WTC11 (cell line): Measurements from ENCODE around the gene UBE2J1. TPM values are rescaled to one million over a fixed set of nuclear protein-coding genes. Genes with fewer than 3 reads are reported as not detected.

Experiments
- ATAC-seq: fragments of 200-7000 bp; cut with Tn5 transposase; 2 replicates; pipeline ENCODE4 v1.10.0; 2021; ENCODE audit warnings: mild to moderate bottlenecking, moderate library complexity
- CTCF ChIA-PET: fragments of 300-600 bp; sonication (Branson Sonifier 250); formaldehyde crosslinking; loops from one replicate; lab custom pipeline; 2021; ENCODE audit warnings: antibody characterized with exemption; lab: Charles Lee
- POLR2A ChIA-PET: fragments of 350-600 bp; sonication (Branson Sonifier 250); formaldehyde crosslinking; loops from one replicate; lab custom pipeline; 2021; ENCODE audit warnings: antibody characterized with exemption; lab: Charles Lee
- DNase-seq: peaks from one replicate; pipeline ENCODE4 v3.0.0; 2021; ENCODE audit warnings: low spot score
- H3K27ac Mint-ChIP-seq: 2 replicates; pipeline ENCODE4 v1.8.0; 2021; ENCODE audit warnings: mixed read lengths
- H3K27me3 Mint-ChIP-seq: 2 replicates; pipeline ENCODE4 v1.8.0; 2021; ENCODE audit warnings: low read depth, mild to moderate bottlenecking, moderate library complexity, mixed read lengths
- H3K36me3 Mint-ChIP-seq: 2 replicates; pipeline ENCODE4 v1.8.0; 2021; ENCODE audit warnings: mixed read lengths
- H3K4me1 Mint-ChIP-seq: 2 replicates; pipeline ENCODE4 v1.8.0; 2022; ENCODE audit warnings: mixed read lengths
- H3K4me3 Mint-ChIP-seq: 2 replicates; pipeline ENCODE4 v1.8.0; 2021; ENCODE audit warnings: mild to moderate bottlenecking, moderate library complexity, mixed read lengths
- H3K9me3 Mint-ChIP-seq: 2 replicates; pipeline ENCODE4 v1.8.0; 2021; ENCODE audit warnings: mixed read lengths
- ATF1 ChIP-seq: sonication (generic); formaldehyde crosslinking; IDR thresholded peaks from 2 replicates; pipeline ENCODE4 v1.8.1; 2023; ENCODE audit warnings: mild to moderate bottlenecking, moderate library complexity, missing genetic modification reagents
- ATF3 ChIP-seq: sonication (generic); formaldehyde crosslinking; conservative IDR thresholded peaks from 2 replicates; pipeline ENCODE4 v1.8.1; 2022; ENCODE audit warnings: mild to moderate bottlenecking, missing genetic modification reagents
- CTCF ChIP-seq: fragments of 200-600 bp; IDR thresholded peaks from 2 replicates; pipeline ENCODE4 v1.8.0; 2022; ENCODE audit warnings: antibody characterized with exemption
- ETV6 ChIP-seq: sonication (generic); formaldehyde crosslinking; IDR thresholded peaks from 2 replicates; pipeline ENCODE4 v1.8.1; 2022; ENCODE audit warnings: mild to moderate bottlenecking, missing genetic modification reagents
- FOXP1 ChIP-seq: sonication (generic); formaldehyde crosslinking; IDR thresholded peaks from 2 replicates; pipeline ENCODE4 v1.8.0; 2022; ENCODE audit warnings: missing genetic modification reagents, mild to moderate bottlenecking, moderate library complexity, borderline replicate concordance
- HMGA2 ChIP-seq: fragments of 250-450 bp; sonication (Bioruptor Pico); IDR thresholded peaks from 2 replicates; pipeline ENCODE4 v1.4.0; 2021; ENCODE audit warnings: mild to moderate bottlenecking, moderate library complexity
- NR3C1 ChIP-seq: sonication (generic); formaldehyde crosslinking; conservative IDR thresholded peaks from 2 replicates; pipeline ENCODE4 v1.8.1; 2023; ENCODE audit warnings: low read depth, mild to moderate bottlenecking, missing genetic modification reagents
- PREB ChIP-seq: sonication (generic); formaldehyde crosslinking; IDR thresholded peaks from 2 replicates; pipeline ENCODE4 v1.8.1; 2022; ENCODE audit warnings: mild to moderate bottlenecking, missing genetic modification reagents, moderate library complexity, borderline replicate concordance
- PRRX2 ChIP-seq: fragments of 250-450 bp; sonication (Bioruptor Pico); IDR thresholded peaks from 2 replicates; pipeline ENCODE4 v1.8.0; 2021; ENCODE audit warnings: mild to moderate bottlenecking
- SMAD4 ChIP-seq: sonication (generic); formaldehyde crosslinking; IDR thresholded peaks from 2 replicates; pipeline ENCODE4 v1.8.0; 2022; ENCODE audit warnings: mild to moderate bottlenecking, missing genetic modification reagents
- SP1 ChIP-seq: sonication (generic); formaldehyde crosslinking; conservative IDR thresholded peaks from 2 replicates; pipeline ENCODE4 v1.8.1; 2022; ENCODE audit warnings: missing genetic modification reagents
- TEAD4 ChIP-seq: sonication (generic); formaldehyde crosslinking; IDR thresholded peaks from 2 replicates; pipeline ENCODE4 v1.8.0; 2022; ENCODE audit warnings: mild to moderate bottlenecking, missing genetic modification reagents
- ZNF121 ChIP-seq: sonication (generic); formaldehyde crosslinking; IDR thresholded peaks from 2 replicates; pipeline ENCODE4 v1.8.0; 2023; ENCODE audit warnings: missing genetic modification reagents
- ZNF138 ChIP-seq: sonication (generic); formaldehyde crosslinking; conservative IDR thresholded peaks from 2 replicates; pipeline ENCODE4 v1.8.1; 2022; ENCODE audit warnings: mild to moderate bottlenecking, moderate library complexity, missing genetic modification reagents
- ZNF281 ChIP-seq: sonication (generic); formaldehyde crosslinking; IDR thresholded peaks from 2 replicates; pipeline ENCODE4 v1.8.0; 2023; ENCODE audit warnings: mild to moderate bottlenecking, missing genetic modification reagents
- total RNA-seq: library from RNA; stranded (reverse); gene quantifications from 3 replicates; pipeline ENCODE4 v1.2.3, GENCODE V29; 2021

The UBE2J1 gene
- total RNA-seq, 1 experiment from 2014 or later = 12.3 TPM

- no peaks in the 10 kb centered on the region for H3K27me3 Mint-ChIP-seq
- TF ChIP-seq ATF3 (CRISPR knock-in tag) (no peak), SP1 (CRISPR knock-in tag) (0 out of 2 replicates have a peak, but pooled peaks have one; percentile 45), ZNF281 (CRISPR knock-in tag) (no peak), FOXP1 (CRISPR knock-in tag) (peak; percentile 49; the same call in 1 of the 2 replicates), SMAD4 (CRISPR knock-in tag) (no peak), ETV6 (CRISPR knock-in tag) (0 out of 2 replicates have a peak, but pooled peaks have one; percentile 35), PREB (no peak), ZNF121 (peak; percentile 94), NR3C1 (CRISPR knock-in tag) (0 out of 2 replicates have a peak, but pooled peaks have one; percentile 52), TEAD4 (CRISPR knock-in tag) (no peak), ZNF138 (CRISPR knock-in tag) (no peak), CTCF (0 out of 2 replicates have a peak, but pooled peaks have one; percentile 8), ATF1 (CRISPR knock-in tag) (no peak), PRRX2 (CRISPR knock-in tag) (no peak)
- ChIA-PET POLR2A (interaction anchor here (0.7 to 1.4 kb wide), 3 partner anchors 30 to 41 kb away, joined by 3 to 5 read pairs (median 4); partner anchors contain the start of gene UBE2J1), CTCF (interaction anchor here (0.6 to 2.7 kb wide), 67 partner anchors 8 to 774 kb away, joined by 3 to 66 read pairs (median 6); partner anchors contain the start of genes ANKRD6, LYRM2, PM20D2 and PNRC1)
- ATAC-seq (peak; percentile 98), DNase-seq (peak; percentile 70)
- H3K9me3 Mint-ChIP-seq = no peaks in the 10 kb centered on the region
- no peaks in the 10 kb centered on the region for H3K36me3 Mint-ChIP-seq
- H3K4me3 Mint-ChIP-seq = no peak overlapping the region
- H3K4me1 Mint-ChIP-seq = peaks cover 26% of the 10 kb centered on the region
- peak overlapping the region; percentile 59; the same call in 1 of the 2 replicates for H3K27ac Mint-ChIP-seq
Measured at GRCh38 chr6:89311853-89312531, 40.5 kb downstream of the UBE2J1 start.

GRCh38 chr6:89311530-89311852 lies 41.0 kb downstream of the UBE2J1 start:
- TF ChIP-seq ZNF138 (CRISPR knock-in tag) (0 out of 2 replicates have a peak, but pooled peaks have one; percentile 34), HMGA2 (CRISPR knock-in tag) (no peak)
- Mint-ChIP-seq H3K9me3 (no peaks in the 10 kb centered on the region), H3K27me3 (no peaks in the 10 kb centered on the region), H3K36me3 (no peaks in the 10 kb centered on the region), H3K4me1 (peaks cover 22% of the 10 kb centered on the region), H3K4me3 (no peak overlapping the region), H3K27ac (no peak overlapping the region)
- DNase-seq = no peak
- no peak for ATAC-seq
- CTCF ChIA-PET = interaction anchor here (0.6 to 2.7 kb wide), 58 partner anchors 9 to 774 kb away, joined by 3 to 66 read pairs (median 6); partner anchors contain the start of genes ANKRD6, LYRM2, RNGTT and UBE2J1
- POLR2A ChIA-PET = interaction anchor here (0.7 to 1.4 kb wide), 3 partner anchors 30 to 41 kb away, joined by 3 to 5 read pairs (median 4); partner anchors contain the start of gene UBE2J1
